ENCODE data around the gene ARL15. TPM values are rescaled to one million over a fixed set of nuclear protein-coding genes. Genes with fewer than 3 reads are reported as not detected.

ARL15 gene
- total RNA-seq, 4 donors from 2014 or later, result 16.6 to 48.8 (median 32.3) TPM

DNA sequence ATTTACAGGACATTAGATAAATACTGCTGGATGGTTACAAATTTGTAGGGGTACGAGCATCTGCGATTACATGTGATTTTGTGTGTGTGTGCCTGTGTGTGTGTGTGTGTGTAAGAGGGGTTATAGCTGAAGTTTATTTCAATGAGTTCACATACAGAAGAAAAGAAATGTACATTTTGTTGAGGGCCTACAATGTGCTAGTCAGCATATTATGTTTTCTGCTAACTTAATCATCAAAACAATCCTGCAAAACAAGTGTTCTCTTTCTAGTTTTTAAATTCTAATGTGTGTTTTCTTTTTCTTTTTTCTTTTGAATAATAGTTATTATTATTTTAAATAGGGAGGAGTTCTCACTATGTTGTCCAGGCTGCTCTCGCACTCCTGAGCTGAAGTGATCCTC is 305.7 kb downstream of the ARL15 start:
- intact Hi-C loops (cut with DNase I; ENCODE audit: low total_unique reads), result no loop called here
- WGBS, 2 donors, result 83 to 95% methylated on average over 3 of the region's 3 CpGs

DNA sequence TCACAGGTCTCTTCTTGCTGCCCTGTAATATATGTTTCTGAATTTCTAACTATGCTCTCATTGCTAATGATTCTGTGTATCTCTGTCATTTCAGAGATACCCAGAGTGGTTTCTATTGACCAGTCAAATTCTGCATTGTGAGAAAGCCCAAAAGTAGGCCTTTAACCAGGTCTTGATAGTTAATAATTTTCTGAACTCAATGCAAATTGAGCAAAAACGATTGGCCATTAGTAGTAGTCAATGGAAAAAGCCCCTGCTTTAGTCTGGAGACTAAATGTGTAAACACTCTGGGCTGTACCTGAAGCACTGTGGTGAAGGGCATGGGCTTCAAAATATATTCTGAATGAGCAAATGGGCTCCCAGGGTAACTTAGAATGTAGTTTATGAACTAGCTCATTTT is 307.6 kb downstream of the ARL15 start:
- TF ChIP-seq POLR2A (IDR thresholded peaks at IDR 0.05) (no peak), CTCF (IDR thresholded peaks at IDR 0.05) (no peak)
- no peak overlapping the region for H3K4me3 ChIP-seq (ENCODE audit: low read depth, poor library complexity, severe bottlenecking)
- no peak for DNase-seq (ENCODE audit: low spot score in 2 of 2)
- 42 to 60% methylated on average over 1 of the region's 1 CpG for WGBS, 2 donors
- intact Hi-C loops (cut with DNase I; ENCODE audit: low total_unique reads), result no loop called here

More for the DNA sequence above, 305.7 kb downstream of the ARL15 start:
- H3K4me3 ChIP-seq (ENCODE audit: low read depth, poor library complexity, severe bottlenecking), result no peak overlapping the region
- no peak for DNase-seq (ENCODE audit: low spot score in 2 of 2)
- TF ChIP-seq CTCF (IDR thresholded peaks at IDR 0.05), result no peak
- no peak for TF ChIP-seq POLR2A (IDR thresholded peaks at IDR 0.05)

DNA sequence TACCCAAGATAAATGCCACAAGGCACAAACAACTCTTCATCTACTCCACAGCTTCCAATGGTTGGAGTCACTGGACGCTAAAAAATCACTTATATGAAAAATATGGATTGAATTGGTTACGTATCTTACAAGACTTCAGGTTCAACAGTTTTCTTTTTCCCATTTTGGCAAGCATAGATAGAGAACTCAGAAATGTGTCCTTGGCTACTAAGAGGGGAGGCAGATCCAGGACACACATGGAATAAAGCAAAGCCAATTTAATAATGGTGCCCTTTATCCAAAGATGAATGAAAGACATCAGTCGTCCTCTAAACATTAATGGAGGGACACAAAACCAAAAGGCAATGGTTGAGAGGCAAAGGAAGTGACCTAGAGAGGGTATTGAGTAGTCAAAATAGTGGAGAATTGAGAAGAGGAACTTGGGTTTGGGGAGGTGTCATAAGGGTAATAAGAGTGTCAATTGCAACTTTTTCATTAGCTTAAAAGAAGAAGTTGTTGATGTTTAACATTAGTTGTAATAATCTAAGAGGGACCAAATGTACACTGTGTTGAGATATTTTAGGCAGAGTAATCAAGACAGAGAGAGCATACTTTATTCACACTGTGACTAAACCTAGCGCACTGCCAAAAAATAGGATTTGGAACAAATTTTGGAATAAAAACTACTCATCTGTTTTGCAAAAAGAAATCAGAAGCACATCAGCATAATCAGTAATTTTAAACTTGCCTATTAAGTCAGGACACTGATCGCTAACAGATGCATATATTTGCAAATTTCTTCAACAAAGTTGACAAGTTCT is 308.2 kb downstream of the ARL15 start:
- WGBS, 2 donors, result 58 to 60% methylated on average over 5 of the region's 5 CpGs
- no peak for DNase-seq (ENCODE audit: low spot score in 2 of 2)
- H3K4me3 ChIP-seq (ENCODE audit: low read depth, poor library complexity, severe bottlenecking), result no peak overlapping the region
- intact Hi-C loops (cut with DNase I; ENCODE audit: low total_unique reads), result no loop called here
- TF ChIP-seq POLR2A (IDR thresholded peaks at IDR 0.05) (no peak), CTCF (IDR thresholded peaks at IDR 0.05) (no peak)

DNA sequence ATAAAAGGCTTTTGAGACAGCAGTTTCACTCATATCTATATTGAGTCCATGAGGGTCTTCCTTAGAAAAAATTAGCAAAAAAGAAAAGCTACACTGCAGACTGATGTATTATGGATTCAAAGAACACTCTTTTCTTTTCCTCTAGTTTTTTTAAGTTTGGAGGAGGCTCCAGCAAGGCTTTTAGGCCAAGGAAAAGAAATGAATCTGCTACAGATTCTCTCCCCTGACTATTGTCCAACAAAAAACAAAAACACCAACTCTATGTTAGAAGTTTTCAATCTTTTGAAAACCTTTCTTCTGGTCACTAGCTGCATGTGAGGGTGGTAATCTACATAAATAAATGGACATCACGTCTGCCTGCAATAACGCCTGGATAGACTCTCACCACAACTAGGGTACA is 310.4 kb downstream of the ARL15 start:
- whole genome bisulfite sequencing, 2 donors, result 89 to 96% methylated on average over 2 of the region's 2 CpGs
- intact Hi-C loops (cut with DNase I; ENCODE audit: low total_unique reads), result no loop called here
- TF ChIP-seq CTCF (IDR thresholded peaks at IDR 0.05) (no peak), POLR2A (IDR thresholded peaks at IDR 0.05) (no peak)
- no peak overlapping the region for H3K4me3 ChIP-seq (ENCODE audit: low read depth, poor library complexity, severe bottlenecking)
- no peak for DNase-seq (ENCODE audit: low spot score in 2 of 2)

GRCh38 chr5:53997736-53998627 is 312.4 kb downstream of the ARL15 start:
- no peak for TF ChIP-seq CTCF (IDR thresholded peaks at IDR 0.05)
- TF ChIP-seq POLR2A (IDR thresholded peaks at IDR 0.05), result no peak
- no peak for DNase-seq (ENCODE audit: low spot score in 2 of 2)
- H3K4me3 ChIP-seq (ENCODE audit: low read depth, poor library complexity, severe bottlenecking), result no peak overlapping the region
- intact Hi-C loops (cut with DNase I; ENCODE audit: low total_unique reads), result loop anchor here (1.0 kb wide), 1 partner anchor 9 kb away; no protein-coding TSS in a partner anchor
- 88 to 97% methylated on average over 5 of the region's 5 CpGs for WGBS, 2 donors
